GM18867 (cell line): ENCODE results near the gene CDH26.

Experiments used
- ATAC-seq: cut with Tn5 transposase; IDR thresholded peaks from one replicate; pipeline ENCODE4 v1.9.1; 2021; ENCODE audit warnings: mild to moderate bottlenecking, moderate library complexity; ENCODE audit not compliant: unreplicated experiment

The CDH26 gene

DNA sequence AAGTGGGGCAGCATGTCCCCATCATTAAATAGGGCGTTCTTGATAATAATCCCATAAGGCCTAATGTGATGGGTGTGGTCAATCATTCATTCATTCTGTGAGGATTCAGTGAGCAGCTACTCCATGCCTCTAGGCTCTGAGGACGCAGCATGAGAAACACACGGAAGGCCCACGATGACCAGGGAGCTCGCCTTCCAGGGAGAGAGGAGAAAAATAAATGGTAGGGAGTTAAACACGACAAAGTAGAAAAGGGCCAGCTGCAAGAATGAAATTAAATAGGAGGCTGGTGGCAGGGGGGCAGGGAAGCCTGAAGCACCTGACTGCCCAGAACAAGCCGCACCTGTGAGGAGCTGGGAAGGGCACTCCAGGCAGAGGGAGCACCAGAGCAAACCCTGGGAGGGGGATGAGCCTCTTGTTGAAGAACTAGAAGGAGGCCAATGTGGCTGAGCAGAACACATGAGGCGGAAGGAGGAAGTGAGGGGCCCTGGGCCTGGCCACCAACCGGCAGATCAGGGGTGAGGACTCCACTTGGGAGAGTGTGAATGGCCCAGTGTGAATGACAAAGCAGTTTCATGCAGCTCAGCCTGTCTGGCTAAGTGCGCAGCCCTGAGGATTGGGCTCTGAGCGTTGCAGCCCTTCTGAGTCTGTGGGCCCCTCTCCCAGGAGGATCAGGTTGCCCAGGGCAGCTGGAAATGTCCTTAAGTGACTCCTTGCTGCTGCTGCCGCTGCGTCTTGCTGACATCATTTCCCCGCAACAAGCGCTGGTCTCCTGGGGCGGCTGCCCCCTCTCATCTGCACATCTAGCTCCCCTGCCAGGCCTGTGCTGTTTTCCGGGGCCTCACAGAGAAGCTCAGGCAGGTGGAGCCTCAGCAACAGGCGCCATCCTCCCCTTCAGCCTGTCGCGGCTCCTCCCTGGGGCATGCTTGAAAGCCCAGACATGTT, 99.9 kb downstream of the CDH26 start:
- ATAC-seq, result no peak

GRCh38 chr20:60058879-60059278, 100.7 kb downstream of the CDH26 start:
- no peak for ATAC-seq

GRCh38 chr20:60060006-60060557, 101.9 kb downstream of the CDH26 start:
- ATAC-seq, result no peak

DNA sequence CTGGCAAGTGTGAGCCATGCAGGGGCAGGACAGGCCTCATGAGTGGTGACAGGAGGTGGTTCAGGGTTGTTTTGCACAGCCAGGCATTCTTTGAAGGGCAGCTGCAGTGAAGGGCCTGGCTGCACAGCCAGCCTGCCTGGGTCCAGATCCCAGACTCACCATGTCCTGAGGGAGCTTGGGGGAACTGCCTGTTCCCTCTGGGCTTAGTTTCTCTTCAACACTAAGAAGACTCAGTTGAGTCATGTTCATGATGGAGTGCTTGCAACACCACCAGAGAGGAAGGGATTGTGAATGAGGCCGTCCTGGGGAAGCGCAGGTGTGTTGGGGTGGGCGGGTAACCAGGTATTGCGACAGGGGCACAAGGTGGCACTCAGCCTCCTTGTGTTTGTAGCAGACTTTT, 102.4 kb downstream of the CDH26 start:
- no peak for ATAC-seq

DNA sequence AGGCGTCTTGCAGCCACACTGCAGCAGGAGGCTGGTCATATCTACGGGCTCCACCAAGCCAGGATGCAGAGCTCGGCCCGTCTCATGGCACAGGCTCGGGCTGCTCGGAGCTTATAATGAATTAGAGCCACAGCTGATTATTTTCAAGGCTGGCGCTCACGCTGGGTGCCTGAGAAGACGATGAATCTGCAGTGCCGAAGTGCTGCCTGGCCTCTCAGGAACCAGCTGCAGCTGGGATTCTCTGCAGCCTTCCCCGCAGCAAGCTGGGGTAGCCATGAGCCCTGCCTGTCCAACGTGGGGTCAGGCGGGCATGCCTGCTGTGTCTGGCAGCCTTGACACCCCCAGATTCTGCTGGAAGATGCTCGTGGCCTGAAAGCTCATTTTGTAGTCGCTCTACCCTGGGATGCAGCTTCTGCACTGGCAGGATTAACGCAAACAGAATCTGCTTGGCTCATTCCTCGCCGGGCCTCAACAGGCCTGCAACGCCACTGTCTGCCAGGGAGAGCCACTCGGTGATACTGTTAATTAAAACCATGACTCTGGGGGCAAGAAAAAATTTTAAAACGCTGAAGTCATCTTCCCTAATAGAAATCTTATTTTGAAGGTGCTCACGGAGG, 104.3 kb downstream of the CDH26 start:
- ATAC-seq, result no peak

DNA sequence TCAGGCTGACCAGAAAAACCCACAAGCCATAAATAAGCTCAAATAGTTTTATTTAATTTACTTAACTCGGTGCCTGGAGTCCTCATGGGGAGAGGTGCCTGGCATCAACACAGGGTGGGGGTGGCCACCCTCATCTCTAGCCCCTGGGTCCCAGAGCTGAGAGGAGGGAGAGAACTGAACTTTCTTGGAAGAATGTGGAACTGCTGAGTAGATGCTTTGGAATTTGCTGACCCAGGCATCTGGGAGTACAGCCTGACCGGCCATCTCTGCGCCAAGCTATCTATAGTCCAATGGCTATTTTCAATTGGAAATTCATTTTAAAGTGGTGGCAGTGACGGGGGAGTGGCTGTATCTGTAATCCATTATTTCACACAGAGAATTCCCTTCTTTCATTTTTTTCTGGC, 104.8 kb downstream of the CDH26 start:
- no peak for ATAC-seq

DNA sequence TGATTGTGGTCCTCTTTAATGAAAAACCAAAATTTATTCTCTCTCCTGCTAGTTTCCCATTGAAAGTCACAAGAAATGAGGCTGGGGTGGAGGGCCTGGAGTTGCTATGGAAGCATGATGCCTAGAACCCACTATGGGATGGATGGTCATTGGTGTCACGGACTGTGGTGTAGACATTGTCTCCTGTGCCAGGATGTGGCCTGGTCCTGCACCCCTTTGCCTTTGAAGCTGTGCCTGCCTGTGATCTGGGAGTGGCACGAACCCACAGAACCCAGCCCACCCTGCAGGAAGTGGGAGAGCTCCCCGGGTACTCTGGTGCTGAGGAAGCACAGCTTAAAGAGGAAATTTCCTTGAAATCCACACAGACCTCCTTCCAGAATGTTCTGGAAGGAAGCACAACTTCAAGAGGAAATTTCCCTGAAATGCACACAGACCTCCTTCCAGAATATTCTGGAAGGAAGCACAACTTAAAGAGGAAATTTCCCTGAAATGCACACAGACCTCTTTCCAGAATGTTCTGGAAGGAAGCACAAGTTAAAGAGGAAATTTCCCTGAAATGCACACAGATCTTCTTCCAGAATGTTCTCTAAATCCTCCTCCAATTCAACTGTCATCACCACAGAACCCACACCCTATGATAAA, 105.6 kb downstream of the CDH26 start:
- no peak for ATAC-seq
